GM18511 (cell line): ENCODE measurements around the gene ZBTB16.

ENCODE experiments used
- ATAC-seq: cut with Tn5 transposase; IDR thresholded peaks from one replicate; pipeline ENCODE4 v1.9.1; 2021; ENCODE audit warnings: mild to moderate bottlenecking, moderate library complexity; ENCODE audit not compliant: unreplicated experiment

The ZBTB16 gene

GRCh38 chr11:114102993-114103896 lies 43.7 kb downstream of the ZBTB16 start:
- no peak for ATAC-seq

- ATAC-seq: no peak
Observed at GRCh38 chr11:114105611-114106010, 46.1 kb downstream of the ZBTB16 start.

DNA sequence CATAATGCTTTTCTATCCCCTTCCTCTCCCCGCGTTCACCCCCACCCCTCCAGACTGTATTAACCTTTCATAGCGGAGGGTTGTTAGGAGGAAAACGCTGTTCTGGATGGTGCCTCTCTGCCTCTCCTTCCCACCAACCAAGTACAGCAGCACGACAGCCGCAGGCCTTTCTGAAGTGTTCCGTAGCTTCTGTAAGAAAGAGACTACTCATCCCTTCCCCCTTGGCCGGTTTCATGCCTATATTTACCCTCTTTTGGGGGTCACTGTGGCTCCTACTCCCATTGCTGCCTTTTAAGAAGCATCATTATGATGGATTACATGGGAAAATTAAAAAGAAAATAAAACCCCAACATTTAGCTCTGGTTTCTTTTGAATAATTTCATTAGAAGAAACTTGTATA lies 46.5 kb downstream of the ZBTB16 start:
- ATAC-seq: no peak

- no peak for ATAC-seq
Observed at GRCh38 chr11:114106986-114107385, 47.5 kb downstream of the ZBTB16 start.

DNA sequence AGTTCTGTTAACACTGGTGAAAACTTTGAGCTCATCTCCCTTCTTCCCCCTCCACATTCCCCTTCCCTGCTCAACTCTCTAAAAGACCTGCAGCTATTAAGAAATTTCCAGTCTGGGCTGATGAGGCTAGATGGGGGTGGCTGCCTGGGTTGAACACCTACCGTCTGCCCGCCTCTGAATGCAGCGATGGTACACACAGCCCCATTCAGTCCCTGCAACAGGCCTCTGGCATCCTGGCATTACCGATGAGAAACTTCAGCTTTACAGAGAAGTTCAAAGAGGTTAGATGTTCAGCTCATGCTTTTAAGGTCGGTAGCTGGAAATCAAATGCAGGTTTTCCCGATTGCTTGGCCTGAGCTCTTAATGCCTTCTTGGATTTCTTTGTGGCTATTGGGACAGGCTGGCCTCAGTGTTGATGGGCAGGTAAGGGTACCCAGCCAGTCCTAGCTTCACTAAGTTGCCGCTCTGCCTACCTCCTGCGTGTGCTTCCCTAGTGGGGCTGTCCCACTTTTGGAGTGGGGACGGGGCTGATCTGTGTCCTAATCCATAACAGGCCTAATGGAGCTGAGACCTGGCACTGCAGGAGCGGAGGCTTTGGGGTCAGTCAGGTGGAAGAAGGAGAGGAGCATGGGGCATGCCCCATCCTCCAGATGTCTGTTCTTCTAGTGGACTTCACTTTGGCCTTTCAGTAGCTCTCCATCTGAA lies 49.1 kb downstream of the ZBTB16 start:
- no peak for ATAC-seq

GRCh38 chr11:114109206-114110090 lies 49.9 kb downstream of the ZBTB16 start:
- no peak for ATAC-seq

DNA sequence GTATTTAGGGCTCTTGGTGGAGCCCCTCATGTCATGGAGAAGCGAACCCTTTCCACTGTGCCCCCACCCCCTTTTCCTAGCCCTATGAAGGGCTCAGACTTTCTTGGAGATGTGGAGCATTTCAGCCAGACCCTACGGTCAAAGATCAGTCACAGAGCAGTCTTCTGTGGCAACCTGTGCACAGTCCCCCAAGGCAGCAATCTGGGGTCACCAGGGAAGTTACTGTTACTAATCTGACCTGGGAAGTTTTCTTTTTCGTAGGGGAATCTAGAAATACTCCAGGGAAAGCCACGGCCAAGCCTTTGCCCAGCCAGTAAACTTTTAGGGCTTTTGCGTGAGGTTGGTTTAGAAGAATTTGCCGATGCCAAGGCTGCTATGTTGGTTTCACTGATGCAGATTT lies 50.6 kb downstream of the ZBTB16 start:
- ATAC-seq: no peak

GRCh38 chr11:114110952-114111947 lies 51.7 kb downstream of the ZBTB16 start:
- ATAC-seq: no peak

DNA sequence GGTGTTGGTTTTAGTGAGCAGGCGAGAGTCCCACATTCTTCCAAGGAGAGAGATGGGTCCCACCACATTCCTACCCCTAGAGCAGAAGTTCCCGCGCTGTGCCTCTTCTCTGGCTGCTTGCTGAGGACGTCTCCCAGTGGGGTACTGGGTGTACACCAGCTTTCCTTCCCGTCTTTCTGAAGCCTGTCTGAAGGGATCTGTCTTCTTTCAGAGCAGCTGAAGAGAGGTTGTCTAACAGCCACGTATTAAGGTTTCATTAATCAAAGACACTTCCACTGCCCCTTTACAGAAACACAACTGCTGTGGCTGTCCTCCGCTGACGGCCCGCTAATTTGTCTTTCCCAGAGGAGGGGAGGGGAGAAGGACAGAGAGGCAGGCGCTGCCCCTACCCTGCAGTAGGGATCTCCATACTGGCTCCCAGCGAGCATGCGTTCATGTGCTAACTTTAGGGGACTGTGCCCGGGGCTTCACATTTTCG lies 56.0 kb downstream of the ZBTB16 start:
- no peak for ATAC-seq

DNA sequence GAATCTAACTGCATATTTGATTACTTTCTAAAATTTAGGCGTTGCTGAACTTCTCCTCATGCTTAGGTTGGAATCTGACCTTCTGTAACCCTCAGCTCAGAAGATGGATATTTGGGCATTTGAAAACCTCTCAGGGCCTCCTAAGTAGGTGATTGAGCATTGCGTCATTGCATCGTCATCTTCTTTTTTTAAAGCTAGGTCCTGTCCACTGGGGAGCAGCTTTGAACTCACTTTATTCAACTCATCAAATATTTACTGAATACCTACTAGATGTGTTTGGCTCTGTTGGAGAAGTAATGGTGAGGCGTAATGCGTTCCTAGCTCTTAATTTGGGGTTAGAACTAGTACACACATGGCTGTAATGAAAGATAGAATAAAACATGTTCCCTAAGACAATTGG lies 56.8 kb downstream of the ZBTB16 start:
- no peak for ATAC-seq

DNA sequence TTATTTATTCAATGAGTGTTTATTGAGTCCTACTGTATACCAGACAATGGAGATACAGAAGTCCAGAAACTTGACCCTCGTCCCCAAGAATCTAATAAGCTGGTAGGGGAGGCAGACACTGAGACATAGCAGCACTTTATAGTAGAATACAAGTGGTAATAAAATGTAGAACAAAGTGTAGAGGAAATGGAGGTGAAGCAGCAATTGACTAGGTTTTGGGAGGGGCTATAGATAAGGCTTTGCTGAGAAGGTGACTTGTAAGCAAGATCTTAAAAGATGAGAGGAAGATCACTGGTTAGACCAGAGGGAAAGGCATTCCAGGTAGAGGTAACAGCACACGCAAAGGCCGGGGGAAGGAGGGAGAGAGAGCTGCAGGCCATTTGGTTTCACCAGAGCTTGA lies 57.3 kb downstream of the ZBTB16 start:
- ATAC-seq: no peak

DNA sequence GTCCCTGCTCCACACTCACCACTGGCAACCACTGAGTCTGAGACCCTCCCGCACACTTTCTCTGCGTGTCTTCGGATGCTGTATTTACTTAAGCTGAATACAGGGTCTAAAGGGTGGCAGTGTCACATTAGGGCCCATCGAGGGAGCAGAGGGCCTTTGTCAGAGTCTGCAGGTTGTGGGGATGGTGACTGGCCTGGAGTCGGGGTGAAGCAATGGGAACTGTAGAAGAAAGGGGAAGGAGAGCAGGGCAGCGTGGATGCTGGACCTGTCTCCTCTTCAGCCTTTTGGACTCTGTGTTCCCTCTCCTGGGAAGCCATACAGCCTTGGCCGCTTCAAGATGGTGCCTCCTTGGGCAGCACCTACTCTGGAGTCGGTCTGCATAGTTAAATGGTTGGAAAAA lies 61.1 kb downstream of the ZBTB16 start:
- ATAC-seq: no peak

DNA sequence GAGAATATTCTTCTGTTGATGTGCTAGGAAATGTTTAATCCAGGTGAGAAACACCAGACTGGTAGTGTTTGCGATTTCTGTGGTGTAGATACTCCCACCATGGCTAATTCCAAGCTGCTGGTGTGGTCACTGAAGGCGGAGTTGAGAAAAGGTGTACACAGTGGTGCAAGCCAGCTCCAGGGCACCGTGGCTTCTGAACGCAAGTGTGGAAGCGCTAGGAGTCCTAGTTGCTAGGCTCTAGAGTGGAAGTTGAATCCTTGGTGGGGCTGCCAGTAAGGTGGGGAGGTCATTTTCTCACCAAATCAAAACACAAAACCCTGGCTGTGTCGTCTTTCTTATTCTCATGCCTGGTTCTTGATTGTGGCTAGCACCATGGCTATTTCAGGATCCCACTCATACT lies 61.6 kb downstream of the ZBTB16 start:
- ATAC-seq: no peak

DNA sequence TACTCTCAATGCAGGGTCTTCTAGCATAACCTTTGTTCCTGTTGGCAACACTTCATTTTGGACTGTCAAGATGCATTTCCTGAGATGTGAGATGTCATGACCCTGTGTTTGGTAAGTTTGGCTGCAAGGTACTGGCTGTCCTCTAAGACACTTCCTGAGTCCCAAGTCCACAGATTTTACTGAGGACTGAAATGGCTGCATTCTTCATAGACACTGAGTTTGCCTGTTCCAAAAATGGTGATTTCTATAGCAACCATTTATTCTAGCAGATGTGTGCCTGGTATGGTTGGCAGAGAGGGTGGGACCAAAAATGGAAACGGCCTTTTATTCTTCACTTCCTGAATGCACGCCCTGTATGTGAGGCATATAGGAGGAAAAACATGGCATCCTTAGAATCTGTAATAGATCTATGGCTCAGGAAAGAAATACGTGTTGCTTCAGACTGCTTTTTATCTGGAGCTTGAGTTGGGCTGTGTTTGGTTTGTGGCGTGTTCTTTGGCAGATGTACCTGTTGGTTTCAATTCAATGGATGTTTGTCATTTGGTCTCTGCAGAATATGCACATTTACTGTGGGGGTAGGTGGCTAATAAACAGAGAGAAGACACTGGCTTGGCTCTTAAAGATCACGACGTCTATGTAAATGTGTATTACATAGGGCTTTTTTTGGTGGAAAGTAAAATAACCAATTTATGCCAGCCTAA lies 62.4 kb downstream of the ZBTB16 start:
- no peak for ATAC-seq

DNA sequence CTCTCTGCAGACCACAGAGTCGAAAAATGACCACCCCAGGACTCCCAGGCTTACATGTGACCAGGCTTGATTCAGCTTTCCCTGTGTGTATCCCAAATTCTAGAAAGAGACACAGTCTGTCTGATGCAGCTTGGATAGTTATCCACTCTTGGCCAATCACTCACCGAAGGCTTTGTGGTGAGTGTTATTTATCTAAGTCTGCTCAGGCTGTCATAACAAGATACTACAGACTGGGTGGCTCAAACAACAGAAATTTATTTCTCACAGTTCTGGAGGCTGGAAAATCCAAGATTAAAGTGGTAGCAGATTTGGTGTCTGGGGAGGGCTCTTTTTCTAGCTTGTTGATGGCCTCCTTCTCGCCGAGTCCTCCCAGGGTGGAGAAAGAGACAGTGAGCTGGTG lies 63.2 kb downstream of the ZBTB16 start:
- ATAC-seq: no peak

- no peak for ATAC-seq
Observed at GRCh38 chr11:114123692-114124330, 64.3 kb downstream of the ZBTB16 start.

DNA sequence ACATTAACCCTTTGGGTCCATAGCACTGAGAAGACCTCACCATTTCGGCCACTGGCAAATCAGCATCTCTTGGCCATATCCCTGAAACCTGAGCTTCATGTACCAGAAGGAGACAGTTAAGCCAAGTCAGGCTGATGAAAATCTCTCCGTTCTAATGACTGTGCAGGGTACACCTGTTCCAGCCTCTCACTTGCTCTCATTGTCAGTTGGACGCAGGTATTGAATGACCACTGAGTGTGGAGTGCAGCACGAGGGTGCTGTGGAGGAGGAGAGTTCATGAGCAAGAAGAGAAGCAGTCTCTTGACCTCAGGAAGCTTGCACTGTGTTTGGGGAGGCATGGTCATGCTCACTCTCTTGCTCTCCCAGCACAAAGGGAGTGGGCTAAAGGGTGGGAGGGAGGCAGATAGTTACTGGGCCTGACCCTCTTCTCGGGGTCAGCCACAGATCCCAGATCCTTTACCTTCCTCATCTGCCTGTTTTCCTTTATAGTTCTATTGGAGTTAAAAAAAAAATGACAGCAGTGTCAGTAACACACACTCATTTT lies 65.2 kb downstream of the ZBTB16 start:
- no peak for ATAC-seq

- no peak for ATAC-seq
Observed at GRCh38 chr11:114125531-114125930, 66.0 kb downstream of the ZBTB16 start.

- no peak for ATAC-seq
Observed at GRCh38 chr11:114125959-114126358, 66.4 kb downstream of the ZBTB16 start.
